ENCODE measurements around the gene NRDE2.

DNA sequence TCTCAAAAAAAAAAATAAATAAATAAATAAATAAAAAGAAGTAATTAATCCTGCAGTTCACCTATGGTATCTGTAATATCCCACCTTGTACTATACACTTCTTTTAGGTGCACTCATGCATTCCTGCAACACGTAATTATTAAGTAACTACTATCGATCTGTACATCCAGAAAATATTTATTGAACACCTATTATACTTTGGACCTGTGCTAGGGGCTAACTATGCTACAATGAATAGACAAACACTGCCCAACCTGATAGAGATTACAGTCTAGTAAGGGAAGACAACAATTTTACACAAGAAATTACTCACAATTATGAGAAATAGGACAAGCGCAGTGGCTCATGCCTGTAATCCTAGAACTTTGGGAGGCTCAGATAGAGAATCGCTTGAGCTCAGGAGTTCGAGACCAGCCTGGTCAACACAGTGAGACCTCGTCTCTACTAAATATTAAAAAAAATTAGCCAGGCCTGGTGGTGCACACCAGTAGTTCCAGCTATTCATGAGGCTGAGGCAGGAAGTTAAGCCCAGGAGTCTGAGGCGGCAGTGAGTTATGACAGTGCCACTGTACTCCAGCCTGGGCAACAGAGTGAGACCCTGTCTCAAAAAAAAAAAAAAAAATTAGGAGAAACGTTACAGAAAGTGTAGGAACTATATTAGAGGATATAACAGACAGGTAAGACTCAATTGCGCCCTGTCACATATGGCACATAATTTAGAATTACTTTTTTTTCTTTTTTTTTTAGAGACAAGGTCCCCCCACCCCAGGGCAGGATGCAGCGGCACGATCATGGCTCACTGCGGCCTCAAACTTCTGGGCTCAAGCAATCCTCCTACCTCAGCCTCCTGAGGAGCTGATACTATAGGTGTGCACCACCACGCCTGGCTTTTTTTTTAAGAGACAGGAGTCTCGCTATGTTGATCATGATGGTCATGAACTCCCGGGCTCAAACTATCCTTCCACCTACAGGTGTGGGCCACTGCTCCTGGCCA is 1.2 kb downstream of the NRDE2 start:
- TF ChIP-seq, protein P1, sequence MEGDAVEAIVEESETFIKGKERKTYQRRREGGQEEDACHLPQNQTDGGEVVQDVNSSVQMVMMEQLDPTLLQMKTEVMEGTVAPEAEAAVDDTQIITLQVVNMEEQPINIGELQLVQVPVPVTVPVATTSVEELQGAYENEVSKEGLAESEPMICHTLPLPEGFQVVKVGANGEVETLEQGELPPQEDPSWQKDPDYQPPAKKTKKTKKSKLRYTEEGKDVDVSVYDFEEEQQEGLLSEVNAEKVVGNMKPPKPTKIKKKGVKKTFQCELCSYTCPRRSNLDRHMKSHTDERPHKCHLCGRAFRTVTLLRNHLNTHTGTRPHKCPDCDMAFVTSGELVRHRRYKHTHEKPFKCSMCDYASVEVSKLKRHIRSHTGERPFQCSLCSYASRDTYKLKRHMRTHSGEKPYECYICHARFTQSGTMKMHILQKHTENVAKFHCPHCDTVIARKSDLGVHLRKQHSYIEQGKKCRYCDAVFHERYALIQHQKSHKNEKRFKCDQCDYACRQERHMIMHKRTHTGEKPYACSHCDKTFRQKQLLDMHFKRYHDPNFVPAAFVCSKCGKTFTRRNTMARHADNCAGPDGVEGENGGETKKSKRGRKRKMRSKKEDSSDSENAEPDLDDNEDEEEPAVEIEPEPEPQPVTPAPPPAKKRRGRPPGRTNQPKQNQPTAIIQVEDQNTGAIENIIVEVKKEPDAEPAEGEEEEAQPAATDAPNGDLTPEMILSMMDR (IDR thresholded peaks at IDR 0.05), result no peak
- TF ChIP-seq POLR2A (IDR thresholded peaks at IDR 0.05), result no peak
